GM10266 (cell line): ENCODE results near the gene RPL10L.

Experiments used
- DNase-seq: peaks from one replicate; pipeline ENCODE4 v3.0.0; 2012; ENCODE audit errors: extremely low spot score
- TF ChIP-seq, protein P1 (sequence below): IDR thresholded peaks from 2 replicates; pipeline ENCODE4 v1.5.1; 2012; ENCODE audit warnings: mild to moderate bottlenecking, low read depth; ENCODE audit not compliant: control insufficient read depth, insufficient read depth; ENCODE audit errors: missing control alignments

RPL10L gene

GRCh38 chr14:46651526-46652144 lies at the start of gene RPL10L:
TSS of gene RPL10L (minus strand) at chr14:46651781. CDS start at chr14:46651736, 45 bp downstream.
- DNase-seq: no peak
- TF ChIP-seq, protein P1, sequence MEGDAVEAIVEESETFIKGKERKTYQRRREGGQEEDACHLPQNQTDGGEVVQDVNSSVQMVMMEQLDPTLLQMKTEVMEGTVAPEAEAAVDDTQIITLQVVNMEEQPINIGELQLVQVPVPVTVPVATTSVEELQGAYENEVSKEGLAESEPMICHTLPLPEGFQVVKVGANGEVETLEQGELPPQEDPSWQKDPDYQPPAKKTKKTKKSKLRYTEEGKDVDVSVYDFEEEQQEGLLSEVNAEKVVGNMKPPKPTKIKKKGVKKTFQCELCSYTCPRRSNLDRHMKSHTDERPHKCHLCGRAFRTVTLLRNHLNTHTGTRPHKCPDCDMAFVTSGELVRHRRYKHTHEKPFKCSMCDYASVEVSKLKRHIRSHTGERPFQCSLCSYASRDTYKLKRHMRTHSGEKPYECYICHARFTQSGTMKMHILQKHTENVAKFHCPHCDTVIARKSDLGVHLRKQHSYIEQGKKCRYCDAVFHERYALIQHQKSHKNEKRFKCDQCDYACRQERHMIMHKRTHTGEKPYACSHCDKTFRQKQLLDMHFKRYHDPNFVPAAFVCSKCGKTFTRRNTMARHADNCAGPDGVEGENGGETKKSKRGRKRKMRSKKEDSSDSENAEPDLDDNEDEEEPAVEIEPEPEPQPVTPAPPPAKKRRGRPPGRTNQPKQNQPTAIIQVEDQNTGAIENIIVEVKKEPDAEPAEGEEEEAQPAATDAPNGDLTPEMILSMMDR: no peak

DNA sequence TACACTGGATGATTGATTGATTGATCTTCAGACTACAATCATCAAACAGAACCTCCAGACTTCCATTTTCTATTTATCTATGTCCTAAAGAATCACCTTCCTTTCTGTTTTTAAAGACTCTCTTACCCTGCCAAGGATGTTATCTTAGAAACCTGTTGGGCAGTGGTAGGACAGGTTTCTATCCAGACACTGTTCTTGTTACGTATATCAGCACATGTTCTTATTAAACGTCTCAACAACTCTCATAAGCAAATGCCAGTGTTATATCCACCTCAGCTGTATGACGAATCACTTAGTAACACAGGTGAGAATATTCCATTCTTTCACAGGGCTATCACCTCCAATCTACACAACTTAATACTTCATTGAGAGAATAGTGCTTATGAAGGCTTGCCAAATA lies 40.2 kb upstream of the RPL10L start:
- DNase-seq: no peak
- TF ChIP-seq, protein P1: no peak

- TF ChIP-seq, protein P1: no peak
- DNase-seq: no peak
Measured at GRCh38 chr14:46686652-46687051, 35.1 kb upstream of the RPL10L start.

DNA sequence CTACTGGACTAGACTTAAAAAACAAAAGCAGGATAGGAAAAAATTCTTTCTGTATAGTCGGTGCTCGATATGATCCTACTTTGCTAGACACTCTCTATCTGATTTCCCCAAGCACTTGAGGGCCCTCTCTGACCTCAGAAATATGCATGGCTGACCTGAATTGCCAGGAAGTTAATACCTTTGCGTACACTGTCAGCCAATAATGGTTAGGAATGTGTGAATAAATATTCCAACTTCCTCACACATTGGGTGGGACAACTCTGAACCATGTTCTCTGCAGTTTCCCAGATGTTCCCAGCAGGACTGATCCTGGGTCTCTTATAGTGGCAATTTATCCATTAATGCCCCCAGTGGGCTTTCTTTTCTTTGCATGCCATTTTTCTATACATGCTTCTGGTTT lies 20.5 kb upstream of the RPL10L start:
- TF ChIP-seq, protein P1: no peak
- no peak for DNase-seq

- TF ChIP-seq, protein P1: no peak
Measured at GRCh38 chr14:46663382-46663781, 11.8 kb upstream of the RPL10L start.

GRCh38 chr14:46661728-46662127 lies 10.1 kb upstream of the RPL10L start:
- DNase-seq: no peak
- TF ChIP-seq, protein P1: no peak

More at GRCh38 chr14:46663382-46663781, 11.8 kb upstream of the RPL10L start:
- no peak for DNase-seq

DNA sequence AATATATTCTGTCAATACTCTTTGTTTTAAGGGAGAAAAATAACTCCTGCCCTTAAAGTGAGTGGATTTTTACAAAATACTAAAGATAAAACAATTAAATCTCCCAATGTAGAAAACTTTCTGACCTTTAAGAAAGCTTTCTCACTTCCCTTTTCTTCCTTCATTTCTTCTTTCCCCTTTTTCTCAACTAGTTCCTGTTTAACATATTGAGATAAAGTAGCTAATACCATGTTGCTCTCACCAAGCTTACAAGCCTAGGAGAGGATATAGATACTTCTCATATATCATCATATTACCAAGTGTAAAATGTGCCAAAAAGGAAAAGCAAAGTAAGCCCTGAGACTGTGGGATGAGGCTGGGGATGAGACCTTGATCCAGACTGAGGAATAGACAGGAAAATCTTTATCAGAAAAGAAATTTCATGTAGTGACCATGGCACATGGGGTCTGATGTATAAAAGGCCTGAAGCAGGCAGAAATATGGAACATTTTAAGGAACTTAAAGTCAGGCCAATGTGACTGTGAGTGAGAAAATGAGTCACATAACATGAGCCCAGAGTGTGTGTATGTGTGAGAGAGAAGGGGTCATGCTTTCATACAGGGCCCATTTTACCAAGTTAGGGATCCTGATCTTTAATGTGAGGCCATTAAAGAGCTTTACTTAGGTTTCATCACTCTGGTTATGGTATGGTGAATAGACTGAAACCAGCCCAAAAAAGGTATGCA lies 1.6 kb upstream of the RPL10L start:
- TF ChIP-seq, protein P1: no peak
- no peak for DNase-seq
